HG03095 (cell line): ENCODE measurements around the gene NEK8.
A peak's percentile ranks its signal among the peaks of the same experiment; 100 is the strongest.

ENCODE experiments used
- ATAC-seq: cut with Tn5 transposase; IDR thresholded peaks from one replicate; pipeline ENCODE4 v1.9.1; 2021; ENCODE audit warnings: moderate library complexity; ENCODE audit not compliant: unreplicated experiment

The NEK8 gene

DNA sequence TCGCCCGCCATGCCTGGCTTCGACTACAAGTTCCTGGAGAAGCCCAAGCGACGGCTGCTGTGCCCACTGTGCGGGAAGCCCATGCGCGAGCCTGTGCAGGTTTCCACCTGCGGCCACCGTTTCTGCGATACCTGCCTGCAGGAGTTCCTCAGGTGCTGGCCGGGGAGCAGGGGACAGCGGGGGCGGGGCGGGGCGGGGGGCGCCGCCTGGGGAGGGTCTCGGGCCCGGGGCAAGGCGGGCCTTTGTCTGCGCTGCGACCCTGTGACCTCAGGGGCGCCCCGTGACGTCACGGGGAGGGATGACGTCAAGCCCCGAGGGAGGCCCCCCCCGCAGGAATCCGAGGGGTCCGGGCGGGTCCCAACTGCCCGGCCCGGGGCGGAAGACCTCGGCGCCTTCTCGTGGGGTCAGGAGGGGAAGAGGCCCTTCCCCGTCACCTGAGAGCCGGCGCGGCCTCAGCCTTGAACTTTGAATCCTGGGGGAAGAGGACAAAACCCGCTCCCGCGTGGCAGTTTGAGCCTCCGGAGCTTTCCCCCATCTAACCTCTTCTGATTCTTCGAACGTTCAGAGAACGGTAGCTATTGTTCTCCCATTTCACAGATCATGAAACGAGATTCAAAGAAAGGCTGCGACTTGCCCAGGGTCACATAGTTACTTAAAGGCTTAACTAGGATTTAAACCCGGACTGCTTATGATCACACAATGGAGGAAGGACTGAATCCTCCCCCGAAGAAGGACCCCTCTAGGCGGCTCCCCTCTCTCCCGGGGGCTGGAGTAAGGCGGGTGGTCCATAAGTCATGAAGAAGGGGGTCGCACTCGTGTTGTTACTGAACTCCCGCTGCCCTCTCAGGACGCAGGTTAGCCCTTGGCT, 15.8 kb downstream of the NEK8 start:
- ATAC-seq, result no peak

GRCh38 chr17:28744972-28745785, 16.6 kb downstream of the NEK8 start:
- no peak for ATAC-seq

- no peak for ATAC-seq
Measured at GRCh38 chr17:28745786-28746411, 17.3 kb downstream of the NEK8 start.

- no peak for ATAC-seq
Measured at GRCh38 chr17:28746611-28747050, 18.0 kb downstream of the NEK8 start.

DNA sequence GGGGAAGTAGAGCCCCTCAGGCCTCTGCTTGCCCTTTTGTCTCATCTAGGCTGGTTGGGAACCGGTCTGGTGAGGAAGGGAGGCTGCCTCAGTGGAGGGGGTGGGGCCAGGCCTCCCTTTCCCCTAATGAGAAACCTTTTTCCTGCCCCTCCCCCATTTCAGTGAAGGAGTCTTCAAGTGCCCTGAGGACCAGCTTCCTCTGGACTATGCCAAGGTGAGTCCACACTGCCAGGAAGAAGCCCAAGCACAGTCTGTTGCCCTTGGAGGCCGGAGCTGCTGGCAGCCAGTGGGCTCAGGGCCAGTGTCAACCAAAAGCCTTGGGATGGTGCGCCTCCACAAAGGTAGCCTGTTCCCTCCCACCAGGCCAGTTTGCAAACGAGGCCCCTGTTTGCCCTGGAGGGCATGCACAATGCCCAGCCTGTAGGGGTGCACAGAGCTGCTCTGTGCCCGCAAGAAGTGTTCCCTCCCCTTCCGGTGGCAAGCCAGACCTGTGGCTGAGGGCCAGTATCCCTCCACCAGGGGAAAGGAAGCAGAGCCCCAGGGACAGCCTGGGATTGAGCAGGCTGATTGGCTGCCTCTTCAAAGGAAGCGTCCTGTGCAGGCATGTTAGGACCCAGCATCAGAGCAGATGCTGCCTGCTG, 18.6 kb downstream of the NEK8 start:
- no peak for ATAC-seq

- no peak for ATAC-seq
Measured at GRCh38 chr17:28747801-28748750, 19.5 kb downstream of the NEK8 start.

- no peak for ATAC-seq
Measured at GRCh38 chr17:28748852-28749515, 20.4 kb downstream of the NEK8 start.

GRCh38 chr17:28749516-28750177, 21.1 kb downstream of the NEK8 start:
- ATAC-seq, result peak; percentile 3

DNA sequence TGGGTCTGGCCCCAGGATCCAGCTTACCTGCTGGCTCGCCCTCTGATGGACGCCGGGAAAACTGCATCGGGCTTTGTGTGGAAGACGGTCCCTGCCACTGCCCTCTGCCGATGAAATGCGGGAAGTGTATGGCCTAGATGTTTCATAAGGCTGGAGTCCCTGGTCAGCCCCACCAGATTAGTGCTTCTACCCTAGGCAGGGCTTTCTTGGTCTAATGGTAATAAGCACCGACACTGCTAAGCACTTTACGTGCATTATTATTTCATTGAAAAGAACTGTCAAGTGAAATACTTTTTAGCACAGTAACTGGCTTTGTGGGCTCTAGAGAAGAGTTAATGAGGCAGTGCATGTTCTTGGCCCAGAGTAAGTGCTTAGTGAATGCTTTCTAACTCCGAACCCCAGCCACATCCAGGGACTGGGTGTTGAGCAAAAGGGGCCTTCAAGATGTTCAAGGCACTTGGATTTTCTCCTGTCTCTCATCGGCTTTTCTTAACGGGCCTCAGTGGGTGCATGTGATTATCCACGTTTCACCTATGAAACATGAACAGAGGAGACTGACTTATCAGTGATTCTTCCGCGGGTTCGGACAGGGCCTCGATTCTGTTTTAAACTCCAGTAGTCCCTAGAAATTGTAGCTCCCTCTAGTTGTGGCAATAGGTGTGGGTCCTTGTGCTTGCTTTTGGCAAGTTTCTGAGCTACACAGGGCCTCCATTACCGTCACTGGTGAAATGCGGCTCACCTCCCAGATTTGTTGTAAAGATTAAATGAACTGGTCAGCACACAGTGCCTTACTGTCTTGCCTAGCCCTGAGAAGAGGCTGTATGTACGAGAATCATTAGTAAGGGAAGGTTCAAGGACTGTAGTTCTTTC, 21.8 kb downstream of the NEK8 start:
- peak; percentile 58 for ATAC-seq

DNA sequence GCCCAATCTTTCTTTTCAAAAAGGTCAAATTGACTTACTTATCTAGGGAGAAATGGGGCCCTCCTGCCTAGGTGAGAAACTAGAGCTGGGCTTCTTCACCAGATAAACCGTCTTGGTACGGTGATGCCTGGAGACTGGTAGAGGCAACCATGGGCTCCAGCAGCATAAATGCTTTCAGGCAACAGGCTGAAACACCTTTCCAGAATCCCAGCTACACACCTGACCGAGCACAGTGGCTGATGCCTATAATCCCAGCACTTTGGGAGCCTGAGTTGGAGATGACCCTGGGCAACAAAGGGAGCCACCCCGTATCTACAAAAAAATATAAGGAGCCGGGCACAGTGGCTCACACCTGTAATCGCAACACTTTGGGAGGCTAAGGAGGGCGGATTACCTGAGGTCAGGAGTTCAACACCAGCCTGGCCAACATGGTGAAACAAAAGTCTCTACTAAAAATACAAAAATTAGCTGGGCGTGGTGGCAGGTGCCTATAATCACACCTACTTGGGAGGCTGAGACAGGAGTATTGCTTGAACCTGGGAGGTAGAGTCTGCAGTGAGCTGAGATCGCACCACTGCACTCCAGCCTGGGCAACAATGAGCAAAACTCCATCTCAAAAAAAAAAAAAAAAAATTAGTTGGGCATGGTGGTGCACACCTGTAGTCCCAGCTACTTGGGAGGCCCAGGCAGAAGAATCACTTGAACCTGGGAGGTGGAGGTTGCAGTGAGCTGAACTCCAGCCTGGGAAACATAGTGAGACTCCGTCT, 23.2 kb downstream of the NEK8 start:
- no peak for ATAC-seq

DNA sequence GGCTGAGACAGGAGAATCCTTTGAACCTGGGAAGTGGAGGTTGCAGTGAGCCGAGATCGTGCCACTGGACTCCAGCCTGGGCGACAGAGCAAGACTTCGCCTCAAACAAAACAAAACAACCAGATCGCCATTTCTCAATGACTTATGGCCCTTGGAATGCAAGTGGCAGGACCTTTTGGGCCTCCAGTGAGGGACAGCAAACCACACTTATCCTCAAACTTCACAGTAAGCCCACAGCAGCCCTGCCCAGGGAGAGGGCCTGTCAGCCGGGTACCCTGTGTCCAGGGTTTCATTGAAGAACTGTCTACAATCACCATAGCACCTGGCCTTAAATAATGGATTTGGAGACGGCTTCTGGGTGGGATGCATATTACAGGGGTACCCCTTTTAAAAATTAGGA, 26.9 kb downstream of the NEK8 start:
- no peak for ATAC-seq

- no peak for ATAC-seq
Measured at GRCh38 chr17:28756049-28756804, 27.6 kb downstream of the NEK8 start.

GRCh38 chr17:28758411-28759121, 30.0 kb downstream of the NEK8 start:
- no peak for ATAC-seq

DNA sequence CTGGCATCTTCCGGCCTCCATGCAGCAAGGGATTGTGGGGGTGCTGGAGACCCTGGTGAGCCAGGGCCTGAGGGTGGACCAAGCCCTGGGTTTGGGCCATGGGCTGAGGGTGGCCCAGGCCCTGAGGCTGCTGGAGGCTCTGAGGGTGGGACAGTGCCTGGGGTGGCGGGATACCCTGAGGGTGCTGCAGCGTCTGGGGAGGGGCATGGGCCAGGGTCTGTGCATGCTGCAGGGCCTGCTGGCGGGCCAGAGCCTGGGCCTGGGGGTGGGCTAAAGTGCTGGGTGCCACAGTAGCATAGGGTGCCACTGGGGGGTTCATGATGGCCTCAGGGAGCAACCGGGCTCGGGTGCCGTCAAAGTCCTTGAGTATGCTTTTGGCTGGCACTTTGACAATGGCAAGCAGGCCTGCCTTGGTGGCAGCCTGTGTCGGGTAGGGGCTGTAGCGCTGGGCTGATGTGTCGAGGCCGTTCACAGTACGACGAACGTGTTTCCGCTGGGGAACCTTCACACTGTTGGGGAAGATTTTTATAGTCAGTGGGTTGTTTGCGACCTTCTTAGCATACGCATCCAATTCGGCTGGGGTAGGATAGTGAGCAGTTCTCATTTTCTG, 30.8 kb downstream of the NEK8 start:
- no peak for ATAC-seq
